ENCODE data around the gene ADAMTS8. TPM values are rescaled to one million over a fixed set of nuclear protein-coding genes. Genes with fewer than 3 reads are reported as not detected.

The ADAMTS8 gene
- total and polyA plus RNA-seq, 4 donors, result 0.02 to 0.08 (median 0.07) TPM; not detected in 1

DNA sequence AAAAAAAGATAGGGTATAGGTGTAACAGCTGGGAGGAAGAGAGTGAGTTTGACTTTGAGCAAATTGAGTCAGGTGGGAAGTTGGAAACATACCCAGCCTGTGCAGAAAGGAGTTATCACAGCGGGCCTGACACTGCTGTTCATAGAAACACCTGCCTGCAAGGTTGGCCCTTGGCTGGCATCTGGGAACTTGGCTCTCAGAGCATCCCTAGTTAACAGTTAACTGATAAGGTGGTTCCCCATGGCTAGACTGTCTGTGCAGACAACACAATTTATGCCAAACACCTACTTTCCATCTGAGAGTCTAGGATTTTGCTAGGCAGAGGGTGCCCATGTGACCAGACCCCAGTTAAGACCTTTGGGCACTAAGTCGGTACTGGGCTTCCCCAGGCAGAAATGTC, 31.4 kb downstream of the ADAMTS8 start:
- peak; percentile 41 to 69 for TF ChIP-seq RXRA (IDR thresholded peaks at IDR 0.05)
- peak; percentile 27 for TF ChIP-seq FOXA2 (IDR thresholded peaks at IDR 0.05)
- TF ChIP-seq YY1 (IDR thresholded peaks at IDR 0.05), result no peak
- TF ChIP-seq RAD21 (IDR thresholded peaks at IDR 0.05), result peak; percentile 37 to 46
- peak in 1 of 2 donors; percentile 10 for TF ChIP-seq JUND (IDR thresholded peaks at IDR 0.05)
- peak; percentile 74 for TF ChIP-seq SP1 (IDR thresholded peaks at IDR 0.05)
- no peak for TF ChIP-seq NR2F2 (IDR thresholded peaks at IDR 0.05)
- peak; percentile 39 to 45 for TF ChIP-seq HNF4A (conservative IDR thresholded peaks at IDR 0.05)
- TF ChIP-seq, protein P1, sequence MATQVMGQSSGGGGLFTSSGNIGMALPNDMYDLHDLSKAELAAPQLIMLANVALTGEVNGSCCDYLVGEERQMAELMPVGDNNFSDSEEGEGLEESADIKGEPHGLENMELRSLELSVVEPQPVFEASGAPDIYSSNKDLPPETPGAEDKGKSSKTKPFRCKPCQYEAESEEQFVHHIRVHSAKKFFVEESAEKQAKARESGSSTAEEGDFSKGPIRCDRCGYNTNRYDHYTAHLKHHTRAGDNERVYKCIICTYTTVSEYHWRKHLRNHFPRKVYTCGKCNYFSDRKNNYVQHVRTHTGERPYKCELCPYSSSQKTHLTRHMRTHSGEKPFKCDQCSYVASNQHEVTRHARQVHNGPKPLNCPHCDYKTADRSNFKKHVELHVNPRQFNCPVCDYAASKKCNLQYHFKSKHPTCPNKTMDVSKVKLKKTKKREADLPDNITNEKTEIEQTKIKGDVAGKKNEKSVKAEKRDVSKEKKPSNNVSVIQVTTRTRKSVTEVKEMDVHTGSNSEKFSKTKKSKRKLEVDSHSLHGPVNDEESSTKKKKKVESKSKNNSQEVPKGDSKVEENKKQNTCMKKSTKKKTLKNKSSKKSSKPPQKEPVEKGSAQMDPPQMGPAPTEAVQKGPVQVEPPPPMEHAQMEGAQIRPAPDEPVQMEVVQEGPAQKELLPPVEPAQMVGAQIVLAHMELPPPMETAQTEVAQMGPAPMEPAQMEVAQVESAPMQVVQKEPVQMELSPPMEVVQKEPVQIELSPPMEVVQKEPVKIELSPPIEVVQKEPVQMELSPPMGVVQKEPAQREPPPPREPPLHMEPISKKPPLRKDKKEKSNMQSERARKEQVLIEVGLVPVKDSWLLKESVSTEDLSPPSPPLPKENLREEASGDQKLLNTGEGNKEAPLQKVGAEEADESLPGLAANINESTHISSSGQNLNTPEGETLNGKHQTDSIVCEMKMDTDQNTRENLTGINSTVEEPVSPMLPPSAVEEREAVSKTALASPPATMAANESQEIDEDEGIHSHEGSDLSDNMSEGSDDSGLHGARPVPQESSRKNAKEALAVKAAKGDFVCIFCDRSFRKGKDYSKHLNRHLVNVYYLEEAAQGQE (IDR thresholded peaks at IDR 0.05), result peak; percentile 32
- TF ChIP-seq GABPA (IDR thresholded peaks at IDR 0.05 in 1 of 2, conservative IDR thresholded peaks at IDR 0.05 in 1 of 2), result no peak
- peak; percentile 48 for TF ChIP-seq FOXA1 (IDR thresholded peaks at IDR 0.05)
- Histone ChIP-seq H3K27ac (ENCODE audit: low read depth in 1 of 2, low read length in 2 of 2) (peak overlapping the region; percentile 25 to 31), H3K4me3 (ENCODE audit: low read depth in 1 of 3, low read length in 3 of 3) (no peak overlapping the region), H3K4me1 (ENCODE audit: control insufficient read depth in 4 of 4, insufficient read depth in 4 of 4, low read length in 3 of 4) (peaks cover 0 to 15% (median 10%) of the 10 kb centered on the region in 4 donors), H3K9me3 (ENCODE audit: control insufficient read depth in 4 of 4, low read length in 3 of 4) (no peaks in the 10 kb centered on the region), H3K36me3 (ENCODE audit: control insufficient read depth in 4 of 4, insufficient read depth in 3 of 4, low read depth in 1 of 4, low read length in 3 of 4) (no peaks in the 10 kb centered on the region), H3K9ac (ENCODE audit: low read depth in 1 of 2, low read length in 2 of 2) (no peak overlapping the region), H3K27me3 (ENCODE audit: control insufficient read depth in 4 of 4, insufficient read depth in 4 of 4, low read length in 3 of 4) (no peaks in the 10 kb centered on the region)
- WGBS, result 39% methylated on average over 2 of the region's 2 CpGs
- DNase-seq (ENCODE audit: low spot score), result no peak

DNA sequence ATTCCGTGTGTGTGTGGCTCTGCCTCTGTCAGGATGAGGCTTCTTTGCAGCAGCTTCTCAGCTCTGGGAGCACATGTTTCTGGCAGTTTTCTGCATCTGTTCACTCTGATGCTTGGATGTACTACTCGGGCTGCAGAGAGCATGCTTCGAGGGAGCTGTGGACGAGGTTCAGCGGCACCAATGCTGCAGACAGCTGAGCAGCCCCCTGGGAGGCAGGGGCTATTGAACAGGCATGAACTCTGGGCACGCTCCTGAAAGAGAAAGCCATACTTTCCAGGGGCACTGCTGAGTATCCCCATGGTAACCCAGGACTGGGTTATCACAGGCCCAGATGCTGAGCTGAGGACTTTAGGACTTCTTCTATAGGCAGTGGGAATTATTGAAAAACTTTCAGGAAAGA, 33.8 kb downstream of the ADAMTS8 start:
- TF ChIP-seq, protein P1 (IDR thresholded peaks at IDR 0.05), result no peak
- TF ChIP-seq RAD21 (IDR thresholded peaks at IDR 0.05) (no peak), JUND (IDR thresholded peaks at IDR 0.05) (no peak), GABPA (IDR thresholded peaks at IDR 0.05 in 1 of 2, conservative IDR thresholded peaks at IDR 0.05 in 1 of 2) (no peak), HNF4G (IDR thresholded peaks at IDR 0.05) (no peak), EGR1 (IDR thresholded peaks at IDR 0.05; ENCODE audit: low read depth in 2 of 2) (no peak), YY1 (IDR thresholded peaks at IDR 0.05) (no peak), NR2F2 (IDR thresholded peaks at IDR 0.05) (no peak), SP1 (IDR thresholded peaks at IDR 0.05) (no peak), TAF1 (conservative IDR thresholded peaks at IDR 0.05) (no peak), RXRA (IDR thresholded peaks at IDR 0.05) (no peak), FOXA2 (IDR thresholded peaks at IDR 0.05) (no peak), HNF4A (conservative IDR thresholded peaks at IDR 0.05) (no peak), FOXA1 (IDR thresholded peaks at IDR 0.05) (no peak)
- TF ChIP-seq, protein P2, sequence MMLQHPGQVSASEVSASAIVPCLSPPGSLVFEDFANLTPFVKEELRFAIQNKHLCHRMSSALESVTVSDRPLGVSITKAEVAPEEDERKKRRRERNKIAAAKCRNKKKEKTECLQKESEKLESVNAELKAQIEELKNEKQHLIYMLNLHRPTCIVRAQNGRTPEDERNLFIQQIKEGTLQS (IDR thresholded peaks at IDR 0.05), result no peak
- TF ChIP-seq, protein P3, sequence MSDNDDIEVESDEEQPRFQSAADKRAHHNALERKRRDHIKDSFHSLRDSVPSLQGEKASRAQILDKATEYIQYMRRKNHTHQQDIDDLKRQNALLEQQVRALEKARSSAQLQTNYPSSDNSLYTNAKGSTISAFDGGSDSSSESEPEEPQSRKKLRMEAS (IDR thresholded peaks at IDR 0.05), result no peak
- TF ChIP-seq, protein P4, sequence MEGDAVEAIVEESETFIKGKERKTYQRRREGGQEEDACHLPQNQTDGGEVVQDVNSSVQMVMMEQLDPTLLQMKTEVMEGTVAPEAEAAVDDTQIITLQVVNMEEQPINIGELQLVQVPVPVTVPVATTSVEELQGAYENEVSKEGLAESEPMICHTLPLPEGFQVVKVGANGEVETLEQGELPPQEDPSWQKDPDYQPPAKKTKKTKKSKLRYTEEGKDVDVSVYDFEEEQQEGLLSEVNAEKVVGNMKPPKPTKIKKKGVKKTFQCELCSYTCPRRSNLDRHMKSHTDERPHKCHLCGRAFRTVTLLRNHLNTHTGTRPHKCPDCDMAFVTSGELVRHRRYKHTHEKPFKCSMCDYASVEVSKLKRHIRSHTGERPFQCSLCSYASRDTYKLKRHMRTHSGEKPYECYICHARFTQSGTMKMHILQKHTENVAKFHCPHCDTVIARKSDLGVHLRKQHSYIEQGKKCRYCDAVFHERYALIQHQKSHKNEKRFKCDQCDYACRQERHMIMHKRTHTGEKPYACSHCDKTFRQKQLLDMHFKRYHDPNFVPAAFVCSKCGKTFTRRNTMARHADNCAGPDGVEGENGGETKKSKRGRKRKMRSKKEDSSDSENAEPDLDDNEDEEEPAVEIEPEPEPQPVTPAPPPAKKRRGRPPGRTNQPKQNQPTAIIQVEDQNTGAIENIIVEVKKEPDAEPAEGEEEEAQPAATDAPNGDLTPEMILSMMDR (IDR thresholded peaks at IDR 0.05; ENCODE audit: low read depth, low read length, missing input control), result no peak
- TF ChIP-seq, protein P5, sequence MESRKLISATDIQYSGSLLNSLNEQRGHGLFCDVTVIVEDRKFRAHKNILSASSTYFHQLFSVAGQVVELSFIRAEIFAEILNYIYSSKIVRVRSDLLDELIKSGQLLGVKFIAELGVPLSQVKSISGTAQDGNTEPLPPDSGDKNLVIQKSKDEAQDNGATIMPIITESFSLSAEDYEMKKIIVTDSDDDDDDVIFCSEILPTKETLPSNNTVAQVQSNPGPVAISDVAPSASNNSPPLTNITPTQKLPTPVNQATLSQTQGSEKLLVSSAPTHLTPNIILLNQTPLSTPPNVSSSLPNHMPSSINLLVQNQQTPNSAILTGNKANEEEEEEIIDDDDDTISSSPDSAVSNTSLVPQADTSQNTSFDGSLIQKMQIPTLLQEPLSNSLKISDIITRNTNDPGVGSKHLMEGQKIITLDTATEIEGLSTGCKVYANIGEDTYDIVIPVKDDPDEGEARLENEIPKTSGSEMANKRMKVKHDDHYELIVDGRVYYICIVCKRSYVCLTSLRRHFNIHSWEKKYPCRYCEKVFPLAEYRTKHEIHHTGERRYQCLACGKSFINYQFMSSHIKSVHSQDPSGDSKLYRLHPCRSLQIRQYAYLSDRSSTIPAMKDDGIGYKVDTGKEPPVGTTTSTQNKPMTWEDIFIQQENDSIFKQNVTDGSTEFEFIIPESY (IDR thresholded peaks at IDR 0.05), result no peak
- H3K9ac ChIP-seq (ENCODE audit: low read depth in 1 of 2, low read length in 2 of 2), result no peak overlapping the region
- H3K4me3 ChIP-seq (ENCODE audit: low read depth in 1 of 3, low read length in 3 of 3), result no peak overlapping the region
- H3K4me1 ChIP-seq (ENCODE audit: control insufficient read depth in 4 of 4, insufficient read depth in 4 of 4, low read length in 3 of 4), result peaks cover 0 to 19% (median 10%) of the 10 kb centered on the region in 4 donors
- no peaks in the 10 kb centered on the region for H3K9me3 ChIP-seq (ENCODE audit: control insufficient read depth in 4 of 4, low read length in 3 of 4)
- H3K36me3 ChIP-seq (ENCODE audit: control insufficient read depth in 4 of 4, insufficient read depth in 3 of 4, low read depth in 1 of 4, low read length in 3 of 4), result no peaks in the 10 kb centered on the region
- no peak for DNase-seq (ENCODE audit: low spot score)
- no peaks in the 10 kb centered on the region for H3K27me3 ChIP-seq (ENCODE audit: control insufficient read depth in 4 of 4, insufficient read depth in 4 of 4, low read length in 3 of 4)
- no peak overlapping the region for H3K27ac ChIP-seq (ENCODE audit: low read depth in 1 of 2, low read length in 2 of 2)
- WGBS, result 95% methylated on average over 6 of the region's 6 CpGs

All from liver (tissue), 9 donors.